ENCODE data around the gene ST8SIA6.

The ST8SIA6 gene

DNA sequence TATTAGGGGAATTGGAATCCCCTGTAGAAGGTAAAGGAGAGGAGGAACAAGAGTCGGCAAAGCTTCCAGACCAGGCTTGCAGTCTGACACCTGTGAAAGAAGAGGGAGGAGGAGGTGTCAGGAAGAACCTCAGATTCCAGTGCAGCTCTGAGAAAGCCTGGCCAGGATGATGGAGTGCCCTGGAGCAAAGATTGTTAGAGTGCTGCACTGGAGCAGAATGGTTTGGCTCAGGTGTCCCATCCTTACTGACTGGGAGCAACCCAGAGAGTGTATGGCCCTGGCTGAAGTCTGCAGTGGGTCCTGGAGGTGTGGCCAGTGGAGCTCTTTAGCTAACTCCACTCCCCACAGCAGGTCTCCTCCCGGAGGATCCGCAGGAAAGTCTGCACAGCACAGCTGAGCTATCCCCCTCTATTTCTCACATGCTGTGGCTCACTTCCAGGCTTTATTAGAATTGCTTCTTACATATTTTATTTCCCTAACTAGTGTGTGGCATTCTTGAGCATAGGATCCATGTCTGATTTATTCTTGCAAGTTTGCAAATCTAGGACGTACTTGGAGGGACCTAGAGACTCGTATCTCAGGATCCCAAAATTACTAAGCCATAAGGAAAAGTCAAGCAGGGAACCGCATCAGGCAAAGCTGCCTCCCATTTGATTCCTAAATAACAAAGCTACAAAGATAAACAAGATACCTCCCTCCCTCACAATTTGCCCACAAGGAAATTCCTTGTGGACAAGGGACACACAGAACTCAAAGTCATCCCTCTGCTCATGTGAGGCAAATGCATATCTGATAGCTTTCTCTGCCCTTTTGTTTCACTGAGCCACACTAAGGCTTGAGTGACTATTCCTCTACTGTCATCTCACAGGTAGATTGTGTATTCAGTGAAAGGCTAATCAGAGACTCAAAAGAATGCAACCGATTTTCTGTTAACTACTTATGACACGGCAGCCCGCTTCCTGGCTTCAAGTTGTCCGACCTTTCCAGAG, 167.5 kb downstream of the ST8SIA6 start:
- DNase-seq (ENCODE audit: low read depth in 1 of 2, low spot score in 1 of 2): no peak
- Histone ChIP-seq H3K27ac (replicated peaks) (no peak overlapping the region), H3K4me3 (replicated peaks; ENCODE audit: insufficient read depth, low read length) (no peak overlapping the region), H3K27me3 (ENCODE audit: insufficient read depth, poor library complexity, severe bottlenecking) (no peaks in the 10 kb centered on the region)
- TF ChIP-seq POLR2AphosphoS5 (IDR thresholded peaks at IDR 0.05; ENCODE audit: low read depth) (no peak), SPI1 (IDR thresholded peaks at IDR 0.05; ENCODE audit: borderline replicate concordance, low read depth) (no peak), GABPA (IDR thresholded peaks at IDR 0.05; ENCODE audit: low read depth) (no peak)
- TF ChIP-seq, protein P1, sequence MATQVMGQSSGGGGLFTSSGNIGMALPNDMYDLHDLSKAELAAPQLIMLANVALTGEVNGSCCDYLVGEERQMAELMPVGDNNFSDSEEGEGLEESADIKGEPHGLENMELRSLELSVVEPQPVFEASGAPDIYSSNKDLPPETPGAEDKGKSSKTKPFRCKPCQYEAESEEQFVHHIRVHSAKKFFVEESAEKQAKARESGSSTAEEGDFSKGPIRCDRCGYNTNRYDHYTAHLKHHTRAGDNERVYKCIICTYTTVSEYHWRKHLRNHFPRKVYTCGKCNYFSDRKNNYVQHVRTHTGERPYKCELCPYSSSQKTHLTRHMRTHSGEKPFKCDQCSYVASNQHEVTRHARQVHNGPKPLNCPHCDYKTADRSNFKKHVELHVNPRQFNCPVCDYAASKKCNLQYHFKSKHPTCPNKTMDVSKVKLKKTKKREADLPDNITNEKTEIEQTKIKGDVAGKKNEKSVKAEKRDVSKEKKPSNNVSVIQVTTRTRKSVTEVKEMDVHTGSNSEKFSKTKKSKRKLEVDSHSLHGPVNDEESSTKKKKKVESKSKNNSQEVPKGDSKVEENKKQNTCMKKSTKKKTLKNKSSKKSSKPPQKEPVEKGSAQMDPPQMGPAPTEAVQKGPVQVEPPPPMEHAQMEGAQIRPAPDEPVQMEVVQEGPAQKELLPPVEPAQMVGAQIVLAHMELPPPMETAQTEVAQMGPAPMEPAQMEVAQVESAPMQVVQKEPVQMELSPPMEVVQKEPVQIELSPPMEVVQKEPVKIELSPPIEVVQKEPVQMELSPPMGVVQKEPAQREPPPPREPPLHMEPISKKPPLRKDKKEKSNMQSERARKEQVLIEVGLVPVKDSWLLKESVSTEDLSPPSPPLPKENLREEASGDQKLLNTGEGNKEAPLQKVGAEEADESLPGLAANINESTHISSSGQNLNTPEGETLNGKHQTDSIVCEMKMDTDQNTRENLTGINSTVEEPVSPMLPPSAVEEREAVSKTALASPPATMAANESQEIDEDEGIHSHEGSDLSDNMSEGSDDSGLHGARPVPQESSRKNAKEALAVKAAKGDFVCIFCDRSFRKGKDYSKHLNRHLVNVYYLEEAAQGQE (IDR thresholded peaks at IDR 0.05; ENCODE audit: insufficient replicate concordance, low read depth): no peak
- TF ChIP-seq, protein P2, sequence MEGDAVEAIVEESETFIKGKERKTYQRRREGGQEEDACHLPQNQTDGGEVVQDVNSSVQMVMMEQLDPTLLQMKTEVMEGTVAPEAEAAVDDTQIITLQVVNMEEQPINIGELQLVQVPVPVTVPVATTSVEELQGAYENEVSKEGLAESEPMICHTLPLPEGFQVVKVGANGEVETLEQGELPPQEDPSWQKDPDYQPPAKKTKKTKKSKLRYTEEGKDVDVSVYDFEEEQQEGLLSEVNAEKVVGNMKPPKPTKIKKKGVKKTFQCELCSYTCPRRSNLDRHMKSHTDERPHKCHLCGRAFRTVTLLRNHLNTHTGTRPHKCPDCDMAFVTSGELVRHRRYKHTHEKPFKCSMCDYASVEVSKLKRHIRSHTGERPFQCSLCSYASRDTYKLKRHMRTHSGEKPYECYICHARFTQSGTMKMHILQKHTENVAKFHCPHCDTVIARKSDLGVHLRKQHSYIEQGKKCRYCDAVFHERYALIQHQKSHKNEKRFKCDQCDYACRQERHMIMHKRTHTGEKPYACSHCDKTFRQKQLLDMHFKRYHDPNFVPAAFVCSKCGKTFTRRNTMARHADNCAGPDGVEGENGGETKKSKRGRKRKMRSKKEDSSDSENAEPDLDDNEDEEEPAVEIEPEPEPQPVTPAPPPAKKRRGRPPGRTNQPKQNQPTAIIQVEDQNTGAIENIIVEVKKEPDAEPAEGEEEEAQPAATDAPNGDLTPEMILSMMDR (IDR thresholded peaks at IDR 0.05; ENCODE audit: insufficient read depth, low read length): no peak

DNA sequence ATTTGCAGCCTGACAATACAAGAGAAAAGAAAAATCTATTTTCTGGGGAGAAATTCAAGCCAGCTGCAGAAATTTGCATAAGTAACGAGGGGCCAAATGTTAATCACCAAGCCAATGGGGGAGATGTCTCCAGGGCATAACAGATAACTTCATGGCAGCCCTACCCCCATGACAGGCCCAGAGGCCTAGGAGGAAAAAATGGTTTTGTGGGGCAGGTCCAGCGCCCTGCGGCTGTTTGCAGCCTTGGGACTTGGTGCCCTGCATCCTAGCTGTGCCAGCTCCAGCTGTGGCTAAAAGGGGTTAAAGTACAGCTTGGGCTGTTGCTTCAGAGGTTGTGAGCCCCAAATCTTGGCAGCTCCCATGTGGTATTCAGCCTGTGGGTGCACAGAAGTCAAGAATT, 172.1 kb downstream of the ST8SIA6 start:
- TF ChIP-seq, protein P1 (IDR thresholded peaks at IDR 0.05; ENCODE audit: insufficient replicate concordance, low read depth): no peak
- no peak for TF ChIP-seq GABPA (IDR thresholded peaks at IDR 0.05; ENCODE audit: low read depth)
- TF ChIP-seq SPI1 (IDR thresholded peaks at IDR 0.05; ENCODE audit: borderline replicate concordance, low read depth): no peak
- TF ChIP-seq, protein P2 (IDR thresholded peaks at IDR 0.05; ENCODE audit: insufficient read depth, low read length): no peak
- no peak overlapping the region for H3K27ac ChIP-seq (replicated peaks)
- no peak overlapping the region for H3K4me3 ChIP-seq (replicated peaks; ENCODE audit: insufficient read depth, low read length)
- no peaks in the 10 kb centered on the region for H3K27me3 ChIP-seq (ENCODE audit: insufficient read depth, poor library complexity, severe bottlenecking)
- no peak for DNase-seq (ENCODE audit: low read depth in 1 of 2, low spot score in 1 of 2)

DNA sequence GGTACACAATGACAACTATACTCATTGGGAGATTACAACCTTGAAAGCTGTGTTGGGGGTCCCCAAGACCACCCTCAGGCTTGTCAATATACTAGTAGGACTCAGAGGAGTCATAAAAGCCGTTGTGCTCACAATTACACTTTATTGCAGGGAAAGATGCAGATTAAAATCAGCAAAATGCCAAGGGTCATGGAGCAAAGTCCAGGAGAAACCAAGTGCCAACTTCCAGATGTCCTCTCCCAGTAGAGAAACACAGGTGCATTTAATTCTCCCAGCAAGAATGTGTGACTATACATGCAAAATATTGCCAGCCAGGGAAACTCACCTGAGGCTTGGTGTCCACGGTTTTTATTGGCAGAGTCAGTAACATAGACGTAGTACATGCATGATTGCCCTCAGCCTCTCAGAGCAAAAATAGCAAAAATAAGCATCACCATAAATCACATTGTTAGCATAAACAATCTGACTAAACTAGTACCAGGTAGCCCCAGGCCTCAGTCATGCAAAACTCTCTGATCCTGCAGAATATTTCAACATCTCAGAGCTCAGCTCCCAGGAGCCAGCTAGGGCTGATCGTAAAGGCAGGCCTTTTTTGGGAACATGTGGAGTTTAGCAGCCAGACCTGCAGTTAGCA, 175.7 kb downstream of the ST8SIA6 start:
- no peak for DNase-seq (ENCODE audit: low read depth in 1 of 2, low spot score in 1 of 2)
- H3K4me3 ChIP-seq (replicated peaks; ENCODE audit: insufficient read depth, low read length): no peak overlapping the region
- TF ChIP-seq POLR2AphosphoS5 (IDR thresholded peaks at IDR 0.05; ENCODE audit: low read depth): no peak
- H3K27me3 ChIP-seq (ENCODE audit: insufficient read depth, poor library complexity, severe bottlenecking): no peaks in the 10 kb centered on the region
- no peak overlapping the region for H3K27ac ChIP-seq (replicated peaks)

DNA sequence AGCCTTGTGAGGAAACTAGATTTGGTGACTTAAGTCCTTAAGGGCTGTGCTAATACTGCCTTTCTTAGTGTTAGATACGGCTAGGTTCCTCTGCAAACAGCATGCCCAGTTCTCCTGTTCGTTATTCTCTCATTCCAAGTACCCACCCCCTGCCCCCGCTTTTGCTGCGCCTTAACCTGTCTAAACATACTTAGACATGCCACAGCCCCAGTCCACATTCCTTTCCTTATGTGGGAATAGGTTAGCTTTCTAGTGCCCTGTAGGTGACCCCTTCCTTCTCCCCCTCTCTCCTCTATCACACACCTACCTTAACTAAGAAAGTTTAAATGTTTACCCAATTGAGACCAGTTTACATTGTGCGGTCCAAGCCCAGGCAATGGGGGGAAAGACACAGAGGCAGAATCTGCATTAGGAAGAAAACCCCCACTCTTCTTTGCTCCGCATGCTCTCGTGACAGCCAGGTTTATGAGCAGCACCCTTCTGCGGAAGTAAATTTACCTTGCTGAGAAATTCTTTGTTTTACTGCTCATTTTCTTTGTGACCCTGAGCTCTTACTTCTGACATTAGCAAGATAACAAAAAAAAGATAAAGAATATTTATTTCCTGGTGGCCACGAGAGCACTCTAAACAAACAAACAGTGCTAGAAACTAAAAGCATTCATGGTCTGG, 177.5 kb downstream of the ST8SIA6 start:
- TF ChIP-seq, protein P2 (IDR thresholded peaks at IDR 0.05; ENCODE audit: insufficient read depth, low read length): no peak
- no peak for TF ChIP-seq GABPA (IDR thresholded peaks at IDR 0.05; ENCODE audit: low read depth)
- no peak for TF ChIP-seq POLR2AphosphoS5 (IDR thresholded peaks at IDR 0.05; ENCODE audit: low read depth)
- no peak for TF ChIP-seq SPI1 (IDR thresholded peaks at IDR 0.05; ENCODE audit: borderline replicate concordance, low read depth)
- TF ChIP-seq, protein P1 (IDR thresholded peaks at IDR 0.05; ENCODE audit: insufficient replicate concordance, low read depth): no peak
- no peak for DNase-seq (ENCODE audit: low read depth in 1 of 2, low spot score in 1 of 2)
- no peaks in the 10 kb centered on the region for H3K27me3 ChIP-seq (ENCODE audit: insufficient read depth, poor library complexity, severe bottlenecking)
- H3K27ac ChIP-seq (replicated peaks): no peak overlapping the region
- no peak overlapping the region for H3K4me3 ChIP-seq (replicated peaks; ENCODE audit: insufficient read depth, low read length)
